ENCODE results near the gene XRCC3.

GRCh38 chr14:103729496-103730448, 14.5 kb upstream of the XRCC3 start:
- TF ChIP-seq NFYB (CRISPR knock-in tag; conservative IDR thresholded peaks at IDR 0.05; ENCODE audit: low read depth) (no peak), NR1H2 (CRISPR knock-in tag; IDR thresholded peaks at IDR 0.05) (no peak), IRF1 (CRISPR knock-in tag; IDR thresholded peaks at IDR 0.05) (no peak)

Measured in WTC11 (cell line).